Epidermal melanocyte (primary cell): ENCODE measurements around the gene SMCO4.
A peak's percentile ranks its signal among the peaks of the same experiment; 100 is the strongest.
"Not testable (repeated sequence)": the region's sequence is repeated elsewhere in the genome, so short reads cannot be mapped to it uniquely, and the experiment has no call there.

Source experiments
- DNase-seq: peaks from one replicate; pipeline ENCODE4 v3.0.0; 2011; ENCODE audit warnings: low spot score; ENCODE audit not compliant: insufficient read length

The SMCO4 gene

GRCh38 chr11:93543292-93543977 is at the start of gene SMCO4:
Gene SMCO4 (minus strand): TSS chr11:93543391. CDS start chr11:93479189, 64,202 bp downstream.
- DNase-seq, result peak; percentile 87

- DNase-seq, result no peak
Measured at GRCh38 chr11:93591247-93591898, 48.2 kb upstream of the SMCO4 start.

- DNase-seq, result no peak
Measured at GRCh38 chr11:93589347-93589746, 46.2 kb upstream of the SMCO4 start.

GRCh38 chr11:93587858-93588581 is 44.8 kb upstream of the SMCO4 start:
- DNase-seq, result no peak

GRCh38 chr11:93587425-93587824 is 44.2 kb upstream of the SMCO4 start:
- not testable (repeated sequence) for DNase-seq

- peak; percentile 26 for DNase-seq
Measured at GRCh38 chr11:93585758-93586157, 42.6 kb upstream of the SMCO4 start.

GRCh38 chr11:93583490-93583889 is 40.3 kb upstream of the SMCO4 start:
- DNase-seq, result no peak

- DNase-seq, result no peak
Measured at GRCh38 chr11:93579187-93579751, 36.1 kb upstream of the SMCO4 start.

- no peak for DNase-seq
Measured at GRCh38 chr11:93577286-93577685, 34.1 kb upstream of the SMCO4 start.

- not testable (repeated sequence) for DNase-seq
Measured at GRCh38 chr11:93576870-93577269, 33.7 kb upstream of the SMCO4 start.

GRCh38 chr11:93574638-93575220 is 31.5 kb upstream of the SMCO4 start:
- DNase-seq, result no peak

- no peak for DNase-seq
Measured at GRCh38 chr11:93573184-93573583, 30.0 kb upstream of the SMCO4 start.

- no peak for DNase-seq
Measured at GRCh38 chr11:93572621-93573020, 29.4 kb upstream of the SMCO4 start.

- no peak for DNase-seq
Measured at GRCh38 chr11:93572171-93572570, 29.0 kb upstream of the SMCO4 start.

- no peak for DNase-seq
Measured at GRCh38 chr11:93571612-93572011, 28.4 kb upstream of the SMCO4 start.

GRCh38 chr11:93570759-93571413 is 27.7 kb upstream of the SMCO4 start:
- no peak for DNase-seq

GRCh38 chr11:93569496-93569895 is 26.3 kb upstream of the SMCO4 start:
- no peak for DNase-seq

GRCh38 chr11:93568726-93569125 is 25.5 kb upstream of the SMCO4 start:
- no peak for DNase-seq

- DNase-seq, result no peak
Measured at GRCh38 chr11:93567401-93567895, 24.3 kb upstream of the SMCO4 start.

- DNase-seq, result no peak
Measured at GRCh38 chr11:93564895-93565294, 21.7 kb upstream of the SMCO4 start.

GRCh38 chr11:93563857-93564256 is 20.7 kb upstream of the SMCO4 start:
- no peak for DNase-seq
